Measurements from ENCODE around the gene TRAF1. TPM values are rescaled to one million over a fixed set of nuclear protein-coding genes. Genes with fewer than 3 reads are reported as not detected.
A peak's percentile ranks its signal among the peaks of the same experiment; 100 is the strongest.

Gene TRAF1
- total RNA-seq, 1 experiment from 2014 or later, result 1.4 TPM

- Histone ChIP-seq H2AFZ (ENCODE audit: low read length) (no peak overlapping the region), H3K27me3 (ENCODE audit: insufficient read depth, low read length) (no peaks in the 10 kb centered on the region), H2BK5ac (ENCODE audit: insufficient read length, low read length) (no peak overlapping the region), H4K8ac (replicated peaks; ENCODE audit: insufficient read length, low read depth, low read length) (no peak overlapping the region), H3K9me3 (ENCODE audit: control insufficient read depth, low read depth, low read length) (no peaks in the 10 kb centered on the region), H2BK15ac (ENCODE audit: low read depth, low read length) (no peak overlapping the region), H2AK5ac (ENCODE audit: insufficient read length, low read length) (no peak overlapping the region), H2BK20ac (ENCODE audit: low read depth, low read length, poor library complexity, severe bottlenecking) (no peak overlapping the region), H4K5ac (ENCODE audit: insufficient read length, low read depth, low read length) (no peak overlapping the region), H3K79me1 (ENCODE audit: insufficient read depth, low read depth, low read length, poor library complexity, severe bottlenecking) (no peaks in the 10 kb centered on the region), H2BK12ac (ENCODE audit: insufficient read length, low read depth, low read length) (no peak overlapping the region), H3K18ac (ENCODE audit: insufficient read length, low read depth, low read length) (no peak overlapping the region), H3K14ac (ENCODE audit: insufficient read depth, low read length) (no peak overlapping the region), H3K56ac (ENCODE audit: insufficient read length, low read depth, low read length) (no peak overlapping the region), H3K27ac (ENCODE audit: insufficient read length, low read depth, low read length) (no peak overlapping the region), H3K23ac (ENCODE audit: insufficient read length, low read depth, low read length) (no peak overlapping the region), H3K4me2 (ENCODE audit: insufficient read depth, insufficient read length, low read length) (no peak overlapping the region), H3T11ph (ENCODE audit: low read length) (no peak overlapping the region), H3K4ac (ENCODE audit: low read depth, low read length) (no peak overlapping the region), H3K4me1 (ENCODE audit: insufficient read depth, low read length) (peaks cover 7% of the 10 kb centered on the region; the same call in 1 of the 2 replicates), H3K9ac (ENCODE audit: extremely low read depth, insufficient read length, low read length) (no peak overlapping the region), H3K79me2 (ENCODE audit: insufficient read depth, low read length) (no peaks in the 10 kb centered on the region), H2BK120ac (ENCODE audit: low read depth, low read length, poor library complexity, severe bottlenecking) (no peak overlapping the region), H4K91ac (ENCODE audit: insufficient read length, low read depth, low read length) (no peak overlapping the region), H4K20me1 (ENCODE audit: control insufficient read depth, insufficient read depth, insufficient read length) (no peaks in the 10 kb centered on the region), H3K23me2 (ENCODE audit: insufficient read length, low read depth, low read length, poor library complexity, severe bottlenecking) (no peaks in the 10 kb centered on the region)
- Mint-ChIP-seq H3K9me3 (no peaks in the 10 kb centered on the region), H3K27ac (peak overlapping the region in 1 of 3 experiments; percentile 53; a peak in 2 of 7 replicates), H3K4me3 (no peak overlapping the region), H3K36me3 (ENCODE audit: insufficient read depth in 1 of 3, low read depth in 3 of 3) (peaks cover 0 to 38% (median 23%) of the 10 kb centered on the region in 3 experiments; a peak in 4 of 7 replicates), H3K4me1 (peaks cover 22 to 24% of the 10 kb centered on the region in 2 experiments), H3K27me3 (ENCODE audit: low read depth) (no peaks in the 10 kb centered on the region)
- WGBS (ENCODE audit: extremely low coverage, insufficient read length, low lambda C conversion rate), result no CpG with 5 or more reads among the region's 7 CpGs
- no peak for TF ChIP-seq CTCF (conservative IDR thresholded peaks at IDR 0.05)
- no peak for DNase-seq
These were observed 70.5 kb downstream of the TRAF1 start for GRCh38 chr9:120855827-120856670.
